HEK293T (cell line): ENCODE data around the gene MBD3L3.

Experiments used
- BHLHE40 ChIP-seq: fragments of 450-650 bp; IDR thresholded peaks from 2 replicates; pipeline ENCODE4 v1.6.1; 2016; ENCODE audit warnings: mild to moderate bottlenecking, moderate library complexity, borderline replicate concordance
- CTBP1 ChIP-seq: fragments of 450-650 bp; IDR thresholded peaks from 2 replicates; pipeline ENCODE4 v1.6.1; 2016; ENCODE audit warnings: borderline replicate concordance
- ELF4 ChIP-seq: fragments of 450-650 bp; IDR thresholded peaks from 2 replicates; pipeline ENCODE4 v1.6.1; 2017; ENCODE audit warnings: antibody characterized with exemption
- FOXA1 ChIP-seq: fragments of 450-650 bp; IDR thresholded peaks from 2 replicates; pipeline ENCODE4 v1.6.1; 2016; ENCODE audit warnings: mild to moderate bottlenecking
- FOXK2 ChIP-seq: fragments of 450-650 bp; IDR thresholded peaks from 2 replicates; pipeline ENCODE4 v1.6.1; 2016; ENCODE audit warnings: mild to moderate bottlenecking
- FOXM1 ChIP-seq: fragments of 450-650 bp; IDR thresholded peaks from 2 replicates; pipeline ENCODE4 v1.6.1; 2017; ENCODE audit warnings: mild to moderate bottlenecking, borderline replicate concordance
- HDGF ChIP-seq: fragments of 450-650 bp; IDR thresholded peaks from 2 replicates; pipeline ENCODE4 v1.6.1; 2017; ENCODE audit warnings: antibody characterized with exemption, borderline replicate concordance
- L3MBTL2 ChIP-seq: fragments of 450-650 bp; conservative IDR thresholded peaks from 2 replicates; pipeline ENCODE4 v1.6.1; 2016; ENCODE audit warnings: mild to moderate bottlenecking
- LEF1 ChIP-seq: fragments of 450-650 bp; IDR thresholded peaks from 2 replicates; pipeline ENCODE4 v1.6.1; 2017; ENCODE audit warnings: mild to moderate bottlenecking, borderline replicate concordance
- NFRKB ChIP-seq: fragments of 450-650 bp; IDR thresholded peaks from 2 replicates; pipeline ENCODE4 v1.6.1; 2016; ENCODE audit warnings: mild to moderate bottlenecking, moderate library complexity
- SP1 ChIP-seq: fragments of 450-650 bp; IDR thresholded peaks from 2 replicates; pipeline ENCODE4 v1.6.1; 2017
- SUZ12 ChIP-seq: fragments of 450-650 bp; IDR thresholded peaks from 2 replicates; pipeline ENCODE4 v1.6.1; 2016; ENCODE audit warnings: mild to moderate bottlenecking
- TARDBP ChIP-seq: fragments of 450-650 bp; IDR thresholded peaks from 2 replicates; pipeline ENCODE4 v1.6.1; 2016
- TF ChIP-seq, protein P1 (sequence below): fragments of 450-650 bp; IDR thresholded peaks from 2 replicates; pipeline ENCODE4 v1.6.1; 2016

DNA sequence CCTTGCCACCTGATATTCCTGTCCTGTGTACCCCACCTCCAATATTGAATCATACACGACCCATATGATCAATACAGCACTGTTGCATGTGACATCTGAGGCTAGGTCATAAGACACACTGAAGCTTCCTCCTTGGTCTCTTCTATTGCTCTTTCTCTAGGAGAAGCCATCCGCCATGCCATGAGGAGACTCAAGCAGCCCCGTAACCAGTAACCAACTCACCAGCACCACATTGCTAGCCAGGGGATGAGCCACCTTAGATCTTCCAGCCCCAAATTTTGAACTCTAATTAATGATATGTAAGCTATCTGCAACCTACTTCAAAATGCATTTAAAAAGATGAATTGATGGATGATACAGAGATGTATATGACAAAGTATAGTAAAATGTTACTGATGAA is 39.6 kb upstream of the MBD3L3 start:
- TF ChIP-seq ELF4 (no peak), CTBP1 (no peak), L3MBTL2 (no peak), FOXM1 (no peak), SUZ12 (no peak), TARDBP (no peak), BHLHE40 (no peak), LEF1 (no peak), SP1 (no peak), HDGF (no peak), NFRKB (no peak), FOXK2 (no peak), FOXA1 (no peak)
- TF ChIP-seq, protein P1, sequence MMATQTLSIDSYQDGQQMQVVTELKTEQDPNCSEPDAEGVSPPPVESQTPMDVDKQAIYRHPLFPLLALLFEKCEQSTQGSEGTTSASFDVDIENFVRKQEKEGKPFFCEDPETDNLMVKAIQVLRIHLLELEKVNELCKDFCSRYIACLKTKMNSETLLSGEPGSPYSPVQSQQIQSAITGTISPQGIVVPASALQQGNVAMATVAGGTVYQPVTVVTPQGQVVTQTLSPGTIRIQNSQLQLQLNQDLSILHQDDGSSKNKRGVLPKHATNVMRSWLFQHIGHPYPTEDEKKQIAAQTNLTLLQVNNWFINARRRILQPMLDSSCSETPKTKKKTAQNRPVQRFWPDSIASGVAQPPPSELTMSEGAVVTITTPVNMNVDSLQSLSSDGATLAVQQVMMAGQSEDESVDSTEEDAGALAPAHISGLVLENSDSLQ, result no peak
